GM19351 (cell line): Measurements from ENCODE around the gene TAOK2.
"Not testable (repeated sequence)": the region's sequence is repeated elsewhere in the genome, so short reads cannot be mapped to it uniquely, and the experiment has no call there.

Source experiments
- ATAC-seq: cut with Tn5 transposase; IDR thresholded peaks from one replicate; pipeline ENCODE4 v1.9.1; 2021; ENCODE audit warnings: mild to moderate bottlenecking, moderate library complexity; ENCODE audit not compliant: unreplicated experiment

Gene TAOK2

DNA sequence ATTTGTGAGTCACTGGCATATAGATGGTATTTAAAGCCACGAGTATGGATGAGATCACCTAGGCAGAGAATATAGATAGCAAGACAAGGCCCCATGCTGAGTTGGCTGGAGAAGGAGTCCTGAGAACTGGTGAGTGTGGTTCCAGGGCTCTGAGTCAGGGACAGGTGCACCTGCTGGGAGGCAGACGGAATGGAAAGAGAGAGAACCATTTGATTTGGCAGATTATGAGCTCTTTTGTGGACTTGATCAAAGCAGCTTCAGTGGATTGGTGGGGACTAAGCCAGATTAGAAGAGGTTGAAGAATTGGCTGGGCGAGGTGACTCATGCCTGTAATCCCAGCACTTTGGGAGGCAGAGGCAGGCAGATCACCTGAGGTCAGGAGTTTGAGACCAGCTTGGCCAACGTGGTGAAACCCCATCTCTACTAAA, 45.1 kb downstream of the TAOK2 start:
- no peak for ATAC-seq

DNA sequence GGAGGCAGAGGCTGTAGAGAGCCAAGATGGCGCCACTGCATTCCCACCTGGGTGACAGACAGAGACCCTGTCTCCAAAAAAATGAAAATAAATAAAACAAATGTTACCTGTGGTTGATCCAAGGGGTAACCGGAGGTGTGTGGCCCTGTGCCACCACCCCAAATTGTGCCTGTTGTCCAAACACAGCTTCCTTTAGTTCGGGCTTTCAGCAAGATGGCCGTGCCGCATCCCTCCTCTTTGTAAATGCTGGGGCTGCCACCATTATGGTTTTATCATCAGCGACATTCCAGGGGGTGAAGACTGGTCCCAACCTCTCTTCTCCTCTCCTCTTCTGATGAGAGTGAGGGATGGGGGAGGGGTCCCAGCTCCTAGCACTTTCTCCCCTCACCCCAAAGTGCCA, 49.2 kb downstream of the TAOK2 start, which contains the start of gene C16orf92:
TSS of gene C16orf92 (plus strand) at position 312 of the 400 bp plus-strand sequence. CDS start 143 bp downstream, outside the sequence.
- ATAC-seq = no peak

DNA sequence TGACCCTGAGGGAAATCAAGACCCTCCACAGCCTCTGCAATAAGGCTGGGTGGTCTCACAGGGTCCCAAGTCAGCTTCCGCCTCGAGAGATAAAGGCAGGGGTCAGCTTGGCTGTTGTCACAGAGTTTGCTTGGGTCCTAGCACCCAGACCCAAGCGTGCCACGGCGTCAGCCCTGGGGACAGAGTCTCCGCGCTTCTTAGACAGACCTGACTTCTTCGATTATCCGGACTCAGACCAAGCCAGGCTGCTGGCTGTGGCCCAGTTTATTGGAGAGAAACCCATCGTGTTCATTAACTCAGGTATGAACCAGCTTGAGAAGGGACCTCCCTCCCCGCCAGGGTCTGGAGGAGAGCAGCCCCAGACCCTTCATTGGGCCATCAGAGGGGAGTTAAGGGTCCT, 49.9 kb downstream of the TAOK2 start:
- no peak for ATAC-seq

DNA sequence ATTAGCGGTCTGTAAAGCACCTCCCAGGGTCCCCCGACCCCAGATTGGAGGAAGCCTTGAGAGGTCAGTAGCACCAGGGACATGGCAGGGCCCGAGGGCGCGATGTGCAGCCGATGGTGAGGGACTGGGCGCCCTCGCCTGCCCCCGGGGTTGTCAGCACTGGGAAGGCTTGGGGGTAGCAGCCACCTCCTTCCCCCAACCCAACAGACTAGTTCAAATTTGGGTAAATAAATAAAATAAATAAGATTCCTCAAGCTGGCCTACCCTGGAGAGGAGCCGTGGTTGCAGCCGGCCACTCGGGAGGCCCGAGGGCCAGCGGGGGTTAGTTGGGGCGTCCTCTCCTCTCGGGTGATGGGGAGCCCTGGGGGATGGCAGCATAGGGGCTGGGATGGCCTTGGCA, 50.8 kb downstream of the TAOK2 start:
- ATAC-seq = no peak

DNA sequence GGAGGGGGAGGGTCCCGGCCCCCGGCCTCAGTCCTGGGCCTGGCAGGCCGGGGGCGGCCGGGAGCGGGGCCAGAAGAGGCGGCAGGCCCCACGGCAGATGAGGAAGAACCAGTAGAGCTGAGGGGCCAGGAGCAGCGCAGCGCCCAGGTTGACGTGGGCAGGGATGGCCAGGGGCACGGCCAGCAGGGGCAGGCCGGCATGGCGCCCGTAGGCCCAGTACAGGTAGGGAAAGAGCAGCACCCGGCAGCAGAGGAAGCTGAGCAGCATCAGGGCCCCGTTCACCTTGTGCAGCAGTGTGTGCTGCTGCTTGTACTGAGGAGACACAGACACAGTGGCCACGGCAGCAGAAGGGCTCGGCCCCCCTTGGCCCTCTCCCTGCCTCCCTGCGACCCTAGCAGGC, 51.5 kb downstream of the TAOK2 start:
- no peak for ATAC-seq

DNA sequence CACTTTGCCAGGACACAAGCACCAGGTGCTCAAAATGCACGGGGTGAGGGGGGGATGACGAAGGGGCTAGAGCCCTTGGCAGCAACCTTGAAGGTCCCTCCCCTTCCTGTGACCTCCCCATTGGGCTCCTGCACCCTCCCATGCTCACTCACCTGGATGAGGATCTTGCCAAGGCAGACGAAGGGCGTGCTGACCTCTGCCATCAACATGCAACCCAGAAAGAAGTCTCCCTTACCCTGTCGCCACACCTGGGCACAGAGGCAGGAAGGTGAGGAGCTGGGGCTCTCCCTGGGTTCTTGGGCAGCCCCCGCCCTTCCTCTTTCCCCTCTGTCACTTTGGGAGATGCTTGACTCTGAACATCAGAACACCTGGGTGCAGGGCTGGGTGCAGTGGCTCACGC, 51.9 kb downstream of the TAOK2 start:
- no peak for ATAC-seq

DNA sequence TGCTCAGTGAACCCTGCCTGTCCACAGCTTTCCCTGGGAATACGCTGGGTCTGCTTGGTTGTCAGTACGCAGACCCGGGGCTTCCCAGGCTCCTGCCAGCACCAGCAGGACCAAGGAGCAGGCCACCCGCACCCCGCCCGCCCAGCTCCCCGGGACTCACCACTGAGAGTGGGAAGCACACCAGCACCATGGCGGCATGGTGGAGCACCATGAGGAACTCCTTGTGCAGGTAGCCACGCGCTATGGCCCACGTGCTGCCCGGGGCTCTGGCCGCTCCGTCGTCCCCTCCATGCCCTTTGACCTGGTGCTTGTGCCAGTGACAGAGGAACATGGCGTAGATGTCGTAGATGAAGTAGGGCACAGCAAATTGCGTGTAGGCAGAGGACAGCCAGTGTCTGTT, 52.8 kb downstream of the TAOK2 start:
- ATAC-seq = no peak

DNA sequence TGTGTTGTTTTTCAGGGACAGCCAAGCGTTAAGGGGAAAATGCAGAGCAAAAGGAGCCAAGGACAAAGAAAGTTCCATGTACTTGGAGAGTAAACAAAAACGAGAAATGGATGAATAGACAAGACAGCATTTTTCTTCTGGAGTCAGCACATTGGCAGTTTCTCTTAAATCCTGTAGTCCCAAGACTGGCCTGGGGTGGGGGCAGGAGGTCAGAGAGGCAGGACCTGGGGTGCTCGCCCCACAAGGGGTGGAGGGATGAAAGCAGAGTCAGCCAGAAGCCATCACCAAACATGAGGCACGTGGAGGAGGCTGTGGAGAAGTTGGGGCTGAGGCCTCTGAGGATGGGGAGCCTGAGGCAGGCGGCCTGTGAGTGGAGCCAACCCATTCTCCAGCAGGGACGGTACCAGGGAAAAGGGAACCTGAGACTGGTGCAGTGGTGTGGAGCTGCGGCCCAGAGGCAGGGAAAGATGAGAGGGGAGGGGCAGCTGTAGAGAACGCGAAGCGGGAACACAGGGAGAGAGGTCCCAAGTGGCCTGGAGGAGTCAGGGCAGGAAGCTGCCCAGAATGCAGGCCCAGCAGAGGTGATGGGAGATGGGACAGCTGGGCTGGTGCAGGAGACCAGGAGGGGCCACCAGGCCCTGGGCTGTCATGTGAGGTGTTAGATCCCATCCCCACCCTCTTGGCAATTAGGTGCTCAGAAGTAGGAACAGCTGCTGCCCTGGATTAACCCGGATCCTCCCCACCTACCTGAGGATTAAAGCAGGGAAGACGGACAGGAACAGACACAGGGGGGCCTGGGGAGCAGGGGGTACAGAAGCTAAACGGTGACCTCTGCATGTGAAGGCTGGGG, 54.1 kb downstream of the TAOK2 start:
- ATAC-seq = no peak

DNA sequence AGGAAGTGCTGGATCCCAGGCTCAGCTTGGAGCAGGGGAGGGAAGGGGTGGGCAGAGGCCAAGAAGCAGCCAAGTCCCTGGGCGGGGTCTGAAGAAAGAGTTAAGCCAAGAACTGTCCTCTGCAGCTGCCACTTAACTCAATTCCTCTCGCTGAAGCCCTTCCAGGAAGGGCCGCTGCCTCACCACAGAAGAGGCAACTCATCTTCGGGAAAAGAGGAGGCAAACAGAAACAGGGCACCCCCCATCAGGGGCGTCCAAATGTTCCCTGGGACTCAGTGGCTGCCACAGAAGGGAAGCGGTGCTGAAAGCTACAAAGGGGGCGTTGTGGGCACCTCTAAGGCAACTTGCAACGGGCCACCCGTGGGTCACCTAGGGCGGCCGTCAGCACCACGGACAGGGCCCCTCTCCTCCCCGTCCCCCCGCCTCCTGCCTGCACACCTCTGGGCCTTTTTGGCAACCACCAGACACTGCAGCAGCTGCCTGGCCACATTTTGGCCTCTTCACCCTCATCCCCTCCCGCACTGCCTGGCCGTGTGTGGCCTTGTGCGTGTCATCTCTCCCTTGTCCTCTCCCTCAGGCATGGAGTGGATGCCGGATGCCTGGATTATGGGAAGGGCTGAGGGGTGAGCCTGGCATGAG, 54.9 kb downstream of the TAOK2 start:
- no peak for ATAC-seq

DNA sequence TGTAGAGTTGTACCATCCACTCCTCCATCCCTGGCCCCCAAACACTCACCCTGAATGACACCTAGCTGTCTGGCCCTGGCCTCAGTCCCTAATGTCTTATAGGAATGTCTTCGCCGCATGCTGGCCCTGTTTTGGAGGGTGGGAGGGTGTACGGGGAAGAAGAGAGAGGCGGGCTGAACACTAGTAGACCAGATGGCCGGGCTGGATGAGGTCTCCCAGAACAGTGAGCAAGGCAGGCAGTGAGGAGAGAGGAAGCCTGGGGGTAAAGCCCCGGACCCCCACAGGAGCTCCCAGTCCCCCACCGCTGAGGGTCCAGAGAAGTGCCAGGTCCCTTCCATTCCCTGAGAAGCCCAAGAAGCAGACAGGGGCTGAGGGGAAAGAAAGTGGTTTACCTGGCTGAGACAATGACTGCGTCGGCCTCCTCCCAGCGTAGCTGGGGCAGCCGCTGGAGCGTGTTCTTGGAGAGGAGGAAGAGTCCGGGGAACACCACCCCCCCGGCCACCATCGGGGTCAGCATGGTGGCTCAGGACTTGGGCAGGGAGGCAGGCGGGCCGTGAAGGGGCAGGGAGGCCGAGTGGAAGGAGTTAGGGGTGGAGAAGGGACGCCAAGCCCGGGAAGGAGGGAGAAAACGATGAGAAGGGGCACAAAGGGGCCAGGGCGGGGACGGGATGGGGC, 56.5 kb downstream of the TAOK2 start:
- no peak for ATAC-seq

DNA sequence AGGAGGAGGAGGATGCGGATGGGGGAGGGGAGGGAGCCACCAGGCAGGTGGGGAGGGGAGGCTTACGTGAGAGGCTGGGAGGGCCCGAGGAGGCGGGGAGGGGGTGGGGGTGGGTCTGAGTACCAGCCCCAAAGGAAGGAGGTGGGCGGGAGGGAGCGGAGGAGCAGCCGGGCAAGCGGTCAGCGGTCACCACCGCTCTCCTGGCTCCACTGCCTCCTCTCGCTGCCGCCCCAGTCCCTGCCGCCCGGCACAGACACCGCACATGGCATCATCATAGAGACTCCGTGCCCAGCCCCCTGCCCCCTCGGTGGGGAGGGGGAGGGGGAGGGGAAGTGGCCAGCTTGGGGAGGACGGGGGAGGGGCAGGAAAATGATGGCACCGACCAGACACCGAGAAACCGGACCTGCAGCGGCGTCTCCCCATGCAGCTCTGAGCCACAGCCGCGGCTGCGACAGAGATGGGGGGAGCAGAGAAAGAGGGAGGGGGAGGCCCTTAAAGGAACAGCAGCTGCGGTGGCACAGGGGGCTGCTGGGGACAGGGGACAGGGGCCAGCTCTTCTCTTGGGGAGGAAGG, 57.3 kb downstream of the TAOK2 start, which contains the start of gene TLCD3B:
TSS of gene TLCD3B (minus strand) at position 431 of the 573 bp plus-strand sequence. CDS start 744 bp downstream, outside the sequence.
- ATAC-seq = no peak

DNA sequence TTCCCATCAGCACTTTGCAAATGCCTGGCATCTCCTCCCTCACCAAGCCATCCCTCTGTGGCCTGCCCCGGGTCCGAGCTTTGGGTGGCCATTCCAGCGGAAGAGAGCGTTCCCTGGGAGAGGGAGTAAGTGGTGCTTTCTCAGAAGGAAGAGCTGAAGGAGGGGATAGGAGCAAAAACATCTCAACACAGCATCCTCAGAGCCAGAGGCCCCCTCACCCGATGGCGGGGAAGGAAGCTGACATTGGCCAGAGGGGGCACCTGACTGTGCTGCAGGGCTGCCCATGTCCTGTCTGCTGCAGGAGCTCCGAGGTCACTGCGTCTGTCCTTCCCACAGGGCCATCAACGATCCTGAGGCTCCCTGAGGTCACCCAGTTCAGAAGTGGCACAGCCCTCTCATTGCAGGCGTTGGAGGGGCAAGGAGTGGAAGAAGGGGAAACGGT, 57.8 kb downstream of the TAOK2 start:
- ATAC-seq = no peak

DNA sequence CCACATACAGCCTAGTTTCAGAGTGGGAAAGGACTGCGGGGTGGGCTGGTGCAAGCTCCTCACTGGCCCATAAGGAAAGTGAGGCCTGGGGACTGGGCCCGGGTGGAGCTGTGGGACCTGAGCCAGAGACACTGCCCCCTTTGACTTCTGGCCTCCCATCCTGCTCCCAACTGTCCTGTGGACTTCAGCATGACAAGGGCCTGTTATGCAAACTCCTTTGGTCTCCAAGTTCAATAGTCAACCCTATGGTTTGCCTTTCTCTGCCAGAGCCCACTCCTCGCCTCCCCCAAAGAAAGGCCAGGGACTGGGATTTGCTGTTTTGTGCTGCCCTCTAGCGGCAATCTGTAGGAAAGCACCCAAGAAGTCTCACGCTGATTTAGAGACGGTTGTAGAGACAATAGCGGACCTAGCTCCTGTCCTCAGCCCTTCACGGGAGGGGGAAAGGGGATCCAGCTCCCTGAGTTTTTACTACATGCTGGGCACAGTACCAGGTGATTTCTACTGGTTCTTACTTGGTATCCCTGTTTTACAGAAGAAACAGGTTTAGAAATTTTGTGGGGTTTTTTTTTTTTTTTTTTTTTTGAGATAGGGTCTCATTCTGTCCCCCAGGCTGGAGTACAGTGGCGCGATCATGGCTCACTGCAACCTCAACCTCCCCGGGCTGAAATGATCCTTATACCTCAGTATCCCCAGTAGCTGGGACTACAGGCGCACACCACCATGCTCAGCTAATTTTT, 58.6 kb downstream of the TAOK2 start:
- ATAC-seq = no peak

DNA sequence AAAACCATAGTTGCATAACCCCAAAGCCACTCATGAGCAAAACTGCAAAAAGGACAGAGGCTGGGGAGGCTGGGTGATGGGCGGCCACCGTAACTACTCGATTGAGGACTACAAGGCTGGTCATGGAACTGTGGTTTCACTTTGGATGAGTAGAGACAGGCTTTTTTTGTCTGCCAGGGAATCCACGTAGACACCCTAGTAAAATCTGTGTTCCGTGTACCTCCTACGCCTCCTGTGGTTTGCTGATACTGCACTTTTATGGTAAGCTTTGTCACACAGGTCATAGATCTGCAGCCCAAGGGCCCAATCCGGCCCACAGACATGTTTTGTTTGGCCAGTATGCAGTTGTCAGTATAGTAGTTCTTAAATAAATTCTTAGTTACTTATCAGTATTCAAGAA, 59.6 kb downstream of the TAOK2 start:
- no peak for ATAC-seq

DNA sequence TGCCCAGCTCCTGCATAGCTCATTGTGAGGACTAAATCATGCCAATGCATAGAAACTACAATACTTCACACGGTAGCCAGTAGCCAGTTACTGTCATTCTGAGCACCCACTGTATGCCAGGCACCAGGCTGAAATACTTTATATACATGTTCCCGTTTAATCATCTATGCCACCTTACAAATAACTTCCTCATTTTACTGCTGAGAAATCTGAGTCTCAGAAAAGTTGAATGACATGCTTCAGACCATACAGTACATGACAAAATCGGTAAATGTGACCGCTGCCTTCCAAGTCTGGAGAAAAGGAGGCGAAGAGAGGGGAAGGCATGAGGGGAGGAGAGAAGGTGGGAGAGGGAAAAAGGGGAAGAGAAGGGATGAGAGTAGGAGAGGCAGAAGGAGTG, 66.6 kb downstream of the TAOK2 start:
- ATAC-seq = no peak

DNA sequence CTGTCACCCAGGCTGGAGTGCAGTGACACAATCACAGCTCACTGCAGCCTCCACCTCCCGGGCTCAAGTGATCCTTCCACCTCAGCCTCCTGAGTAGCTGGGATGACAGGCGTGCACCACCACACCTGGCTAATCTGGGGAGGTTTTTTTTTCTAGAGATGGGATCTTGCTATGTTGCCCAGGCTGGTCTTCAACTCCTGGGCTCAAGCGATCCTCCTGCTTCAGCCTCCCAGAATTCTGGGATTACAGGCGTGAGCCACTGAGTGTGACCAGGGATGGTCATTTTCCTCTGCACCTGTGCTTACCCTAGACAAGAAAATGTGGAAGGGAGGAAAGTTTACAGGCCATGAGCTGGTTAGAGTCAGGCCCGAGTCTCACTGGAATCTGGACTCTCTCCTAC, 67.0 kb downstream of the TAOK2 start:
- ATAC-seq = not testable (repeated sequence)

DNA sequence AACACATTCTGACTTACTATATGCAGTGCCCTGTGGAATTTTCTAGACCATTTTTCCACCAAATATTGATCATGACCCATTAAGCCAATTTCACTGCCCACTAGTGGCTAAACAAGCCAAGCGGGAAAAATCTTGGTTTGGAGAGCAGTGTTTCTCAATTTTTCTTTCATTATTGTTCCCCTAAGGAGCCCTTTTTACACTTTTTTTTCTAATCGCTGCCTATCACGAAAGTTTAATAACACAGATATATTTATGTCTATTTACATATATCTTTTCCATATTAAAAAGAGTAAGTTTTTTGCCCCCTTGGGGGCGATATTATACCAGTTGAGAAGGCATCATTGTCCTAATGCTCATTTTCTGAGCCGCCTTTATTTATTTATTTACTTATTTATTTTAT, 68.2 kb downstream of the TAOK2 start:
- ATAC-seq = no peak
